Bronchial epithelial cell (primary cell): Measurements from ENCODE around the gene STK11IP. TPM values are rescaled to one million over a fixed set of nuclear protein-coding genes. Genes with fewer than 3 reads are reported as not detected.

Experiments
- DNase-seq: peaks from one replicate; pipeline ENCODE4 v3.0.0-alpha.2; 2010; ENCODE audit warnings: low read depth
- FAIRE-seq: peaks from 2 replicates; lab custom pipeline; 2011; peaks lifted over from hg19 to GRCh38; lab: Jason Lieb, UNC
- H3K27me3 ChIP-seq: 2 replicates; pipeline ENCODE4 v1.5.1; 2011; ENCODE audit warnings: low read length; ENCODE audit not compliant: control insufficient read depth, insufficient read depth
- H3K36me3 ChIP-seq: 2 replicates; pipeline ENCODE4 v1.5.1; 2011; ENCODE audit warnings: low read length; ENCODE audit not compliant: control insufficient read depth, insufficient read depth
- H3K4me3 ChIP-seq: 2 replicates; pipeline ENCODE4 v1.5.1; 2011; ENCODE audit warnings: mild to moderate bottlenecking, low read depth, low read length, control low read depth
- total RNA-seq: library from RNA; depleted of rRNA; stranded (reverse); fragments of >200 nt; gene quantifications from 2 replicates; pipeline ENCODE4 v1.2.1, GENCODE V29; 2014
- TF ChIP-seq, protein P1 (sequence below): IDR thresholded peaks from 2 replicates; pipeline ENCODE4 v1.5.1; 2011; ENCODE audit warnings: mild to moderate bottlenecking, moderate library complexity, low read length, control low read depth, inconsistent platforms; ENCODE audit not compliant: insufficient read depth, severe bottlenecking

Gene STK11IP
- total RNA-seq, 1 donor from 2014 or later: 11.3 TPM

DNA sequence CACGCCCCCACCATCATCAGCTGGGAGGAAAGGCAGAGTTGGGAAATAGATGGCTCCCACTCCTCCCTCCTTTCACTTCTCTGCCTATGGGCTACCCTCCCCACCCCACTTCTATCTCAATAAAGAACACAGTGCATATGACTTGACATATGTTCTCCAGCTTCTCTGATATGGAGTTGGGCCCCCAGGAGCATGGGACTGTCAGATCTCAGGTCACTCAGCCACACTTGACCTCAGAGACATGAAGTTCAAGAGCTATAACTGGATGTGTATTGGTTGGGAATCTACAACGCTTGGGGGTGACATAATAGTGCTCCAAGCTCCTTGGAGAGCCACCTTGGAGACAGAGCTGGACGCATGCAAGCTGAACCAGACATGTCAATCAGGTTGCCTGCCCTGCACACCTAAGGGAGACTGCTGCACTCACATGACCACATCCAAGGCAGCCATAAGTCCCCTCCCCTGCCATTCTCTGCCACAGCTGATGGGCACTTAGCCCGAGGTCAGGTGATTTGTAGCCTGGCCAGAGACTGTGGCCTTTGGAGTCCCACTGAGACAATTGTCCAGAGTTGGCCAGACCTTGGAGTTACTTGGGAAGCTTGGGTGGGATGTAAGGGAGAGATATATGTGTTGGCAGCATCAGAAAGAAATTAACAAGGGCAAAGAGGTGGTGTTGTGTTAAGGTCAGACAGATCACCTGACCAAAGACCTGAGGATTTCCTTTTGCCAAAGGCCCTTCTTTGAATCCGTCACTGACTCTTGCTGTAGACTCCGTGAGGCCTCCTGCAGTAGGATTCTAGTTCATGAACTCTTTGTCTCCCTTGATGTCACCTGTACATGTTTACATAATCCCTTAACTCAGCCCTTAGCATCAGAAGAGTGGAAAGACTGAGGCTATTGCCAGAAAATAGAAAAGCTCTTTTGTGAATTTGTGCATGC, 21.8 kb upstream of the STK11IP start:
- Histone ChIP-seq H3K36me3 (no peaks in the 10 kb centered on the region), H3K27me3 (no peaks in the 10 kb centered on the region), H3K4me3 (no peak overlapping the region)
- DNase-seq: no peak
- TF ChIP-seq, protein P1, sequence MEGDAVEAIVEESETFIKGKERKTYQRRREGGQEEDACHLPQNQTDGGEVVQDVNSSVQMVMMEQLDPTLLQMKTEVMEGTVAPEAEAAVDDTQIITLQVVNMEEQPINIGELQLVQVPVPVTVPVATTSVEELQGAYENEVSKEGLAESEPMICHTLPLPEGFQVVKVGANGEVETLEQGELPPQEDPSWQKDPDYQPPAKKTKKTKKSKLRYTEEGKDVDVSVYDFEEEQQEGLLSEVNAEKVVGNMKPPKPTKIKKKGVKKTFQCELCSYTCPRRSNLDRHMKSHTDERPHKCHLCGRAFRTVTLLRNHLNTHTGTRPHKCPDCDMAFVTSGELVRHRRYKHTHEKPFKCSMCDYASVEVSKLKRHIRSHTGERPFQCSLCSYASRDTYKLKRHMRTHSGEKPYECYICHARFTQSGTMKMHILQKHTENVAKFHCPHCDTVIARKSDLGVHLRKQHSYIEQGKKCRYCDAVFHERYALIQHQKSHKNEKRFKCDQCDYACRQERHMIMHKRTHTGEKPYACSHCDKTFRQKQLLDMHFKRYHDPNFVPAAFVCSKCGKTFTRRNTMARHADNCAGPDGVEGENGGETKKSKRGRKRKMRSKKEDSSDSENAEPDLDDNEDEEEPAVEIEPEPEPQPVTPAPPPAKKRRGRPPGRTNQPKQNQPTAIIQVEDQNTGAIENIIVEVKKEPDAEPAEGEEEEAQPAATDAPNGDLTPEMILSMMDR: no peak
- FAIRE-seq: no peak

- no peak overlapping the region for H3K4me3 ChIP-seq
- TF ChIP-seq, protein P1: no peak
- DNase-seq: peak; percentile 39
- no peaks in the 10 kb centered on the region for H3K36me3 ChIP-seq
- peak; percentile 96 for FAIRE-seq
- no peaks in the 10 kb centered on the region for H3K27me3 ChIP-seq
Observed at GRCh38 chr2:219576505-219577388, 20.9 kb upstream of the STK11IP start.

GRCh38 chr2:219578811-219579613, 18.6 kb upstream of the STK11IP start:
- H3K4me3 ChIP-seq: no peak overlapping the region
- DNase-seq: peak; percentile 57
- H3K36me3 ChIP-seq: no peaks in the 10 kb centered on the region
- TF ChIP-seq, protein P1: no peak
- H3K27me3 ChIP-seq: no peaks in the 10 kb centered on the region
- FAIRE-seq: peak; percentile 18

DNA sequence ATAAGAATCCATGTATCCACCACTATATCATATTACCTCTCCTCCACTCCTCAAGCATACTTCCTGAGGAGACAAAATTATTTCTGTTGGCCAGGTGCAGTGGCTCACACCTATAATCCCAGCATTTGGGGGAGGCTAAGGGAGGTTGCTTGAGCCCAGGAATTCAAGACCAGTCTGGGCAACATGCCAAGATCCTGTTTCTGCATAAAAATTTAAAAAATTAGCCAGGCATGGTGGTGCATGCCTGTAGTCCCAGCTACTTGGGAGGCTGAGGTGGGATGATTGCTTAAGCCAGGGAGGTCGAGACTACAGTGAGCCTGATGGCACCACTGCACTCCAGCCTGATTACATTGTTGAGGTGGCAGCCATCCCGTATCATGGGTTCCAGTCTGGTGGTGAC, 16.3 kb upstream of the STK11IP start:
- FAIRE-seq (no peak), DNase-seq (no peak)
- no peak overlapping the region for H3K4me3 ChIP-seq
- no peaks in the 10 kb centered on the region for H3K27me3 ChIP-seq
- no peaks in the 10 kb centered on the region for H3K36me3 ChIP-seq
- TF ChIP-seq, protein P1: no peak

- H3K27me3 ChIP-seq: no peaks in the 10 kb centered on the region
- FAIRE-seq (no peak), DNase-seq (no peak)
- H3K4me3 ChIP-seq: no peak overlapping the region
- TF ChIP-seq, protein P1: no peak
- H3K36me3 ChIP-seq: no peaks in the 10 kb centered on the region
Observed at GRCh38 chr2:219591091-219591490, 6.6 kb upstream of the STK11IP start.
